CD4-positive, alpha-beta T cell treated with Interleukin-17A for 1 hour (primary cell): Measurements from ENCODE around the gene BCO2.
"Not testable (repeated sequence)": the region's sequence is repeated elsewhere in the genome, so short reads cannot be mapped to it uniquely, and the experiment has no call there.

Experiments
- DNase-seq: peaks from one replicate; pipeline ENCODE4 v3.0.0-alpha.2; 2020

Gene BCO2

GRCh38 chr11:112172362-112172994 lies 2.8 kb upstream of the BCO2 start:
- no peak for DNase-seq

GRCh38 chr11:112173152-112173551 lies 2.2 kb upstream of the BCO2 start:
- no peak for DNase-seq

GRCh38 chr11:112175599-112175952 lies 264 bp downstream of the BCO2 start:
- no peak for DNase-seq

- no peak for DNase-seq
Observed at GRCh38 chr11:112176077-112176476, 765 bp downstream of the BCO2 start.

- no peak for DNase-seq
Observed at GRCh38 chr11:112177589-112177988, 2.3 kb downstream of the BCO2 start.

GRCh38 chr11:112178428-112178827 lies 3.1 kb downstream of the BCO2 start:
- no peak for DNase-seq

- no peak for DNase-seq
Observed at GRCh38 chr11:112178936-112179335, 3.6 kb downstream of the BCO2 start.

- peak; percentile 10 for DNase-seq
Observed at GRCh38 chr11:112179601-112180000, 4.3 kb downstream of the BCO2 start.

- no peak for DNase-seq
Observed at GRCh38 chr11:112182867-112183266, 7.6 kb downstream of the BCO2 start.

GRCh38 chr11:112185883-112186282 lies 10.6 kb downstream of the BCO2 start:
- no peak for DNase-seq

- no peak for DNase-seq
Observed at GRCh38 chr11:112186304-112186703, 11.0 kb downstream of the BCO2 start.

- DNase-seq: not testable (repeated sequence)
Observed at GRCh38 chr11:112195113-112195512, 19.8 kb downstream of the BCO2 start.

- DNase-seq: no peak
Observed at GRCh38 chr11:112195951-112196351, 20.6 kb downstream of the BCO2 start.

GRCh38 chr11:112196519-112197087 lies 21.3 kb downstream of the BCO2 start:
- no peak for DNase-seq

GRCh38 chr11:112199101-112199500 lies 23.8 kb downstream of the BCO2 start:
- DNase-seq: not testable (repeated sequence)

GRCh38 chr11:112200252-112200651 lies 24.9 kb downstream of the BCO2 start:
- no peak for DNase-seq

- no peak for DNase-seq
Observed at GRCh38 chr11:112206071-112206470, 30.8 kb downstream of the BCO2 start.

GRCh38 chr11:112210890-112211289 lies 35.6 kb downstream of the BCO2 start:
- DNase-seq: no peak

- DNase-seq: no peak
Observed at GRCh38 chr11:112211536-112211935, 36.2 kb downstream of the BCO2 start.

GRCh38 chr11:112212290-112212689 lies 37.0 kb downstream of the BCO2 start:
- no peak for DNase-seq

GRCh38 chr11:112212710-112213109 lies 37.4 kb downstream of the BCO2 start:
- no peak for DNase-seq

- DNase-seq: no peak
Observed at GRCh38 chr11:112213753-112214152, 38.4 kb downstream of the BCO2 start.

- no peak for DNase-seq
Observed at GRCh38 chr11:112215621-112216020, 40.3 kb downstream of the BCO2 start.

- no peak for DNase-seq
Observed at GRCh38 chr11:112216561-112217105, 41.3 kb downstream of the BCO2 start.
